Transverse colon (tissue), 4 donors: ENCODE data around the gene HMGCS1. TPM values are rescaled to one million over a fixed set of nuclear protein-coding genes. Genes with fewer than 3 reads are reported as not detected.
"Not testable (repeated sequence)": the region's sequence is repeated elsewhere in the genome, so short reads cannot be mapped to it uniquely, and the experiment has no call there.

Source experiments
- DNase-seq: peaks from one replicate; pipeline ENCODE4 v3.0.0-alpha.2; 2019
- H3K27ac ChIP-seq, 4 donors: fragments of 200-600 bp; sonication (generic); 2 replicates each; pipeline ENCODE4 v1.5.1; 2016 to 2018; ENCODE audit warnings: inconsistent platforms in 4 of 4
- H3K27me3 ChIP-seq: fragments of 200-600 bp; sonication (generic); 2 replicates; pipeline ENCODE4 v1.5.1; 2017; ENCODE audit warnings: inconsistent platforms
- H3K36me3 ChIP-seq, 4 donors: fragments of 200-600 bp; sonication (generic); 2 replicates each; pipeline ENCODE4 v1.5.1; 2017 to 2019; ENCODE audit warnings: inconsistent platforms in 4 of 4
- H3K4me1 ChIP-seq, 4 donors: fragments of 200-600 bp; sonication (generic); 2 replicates each; pipeline ENCODE4 v1.5.1; 2017 to 2020; ENCODE audit warnings: inconsistent platforms in 4 of 4
- H3K4me3 ChIP-seq, 4 donors: fragments of 200-600 bp; sonication (generic); 1 replicate in 1 of 4; 2 replicates in 3 of 4; pipeline versions ENCODE4 v1.5.1 to v1.6.1; 2017 to 2019; ENCODE audit warnings: inconsistent platforms in 4 of 4
- H3K9me3 ChIP-seq, 2 donors: fragments of 200-600 bp; sonication (generic); 2 replicates each; pipeline ENCODE4 v1.5.1; 2017 to 2019; ENCODE audit warnings: inconsistent platforms in 2 of 2
- CTCF ChIP-seq, 5 experiments: fragments of 200-600 bp in 3 of 5; fragments of 450-650 bp in 2 of 5; sonication (generic) in 3 of 5; IDR thresholded peaks; 1 replicate in 2 of 5; 2 replicates in 3 of 5; pipeline ENCODE4 v1.5.1; 2016 to 2017; ENCODE audit warnings: antibody characterized with exemption in 5 of 5, inconsistent platforms in 3 of 5, mild to moderate bottlenecking in 2 of 5, moderate library complexity in 1 of 5
- EP300 ChIP-seq: sonication (generic); formaldehyde crosslinking; IDR thresholded peaks from one replicate; pipeline ENCODE4 v1.6.1; 2017; ENCODE audit warnings: antibody characterized with exemption, low read depth
- POLR2A ChIP-seq: fragments of 450-650 bp; IDR thresholded peaks from one replicate; pipeline ENCODE4 v1.6.1; 2016; ENCODE audit warnings: antibody characterized with exemption, mild to moderate bottlenecking, moderate library complexity
- POLR2AphosphoS5 ChIP-seq, 3 donors: sonication (generic); formaldehyde crosslinking; IDR thresholded peaks; one replicate each; pipeline ENCODE4 v1.6.1; 2016; ENCODE audit warnings: antibody characterized with exemption in 3 of 3
- WGBS, 2 donors: methylation state at CpG; one replicate each; pipeline ENCODE4 v1.1.5; 2018; ENCODE audit warnings: low coverage in 1 of 2; 5-methylcytosine and 5-hydroxymethylcytosine counted together
- in situ Hi-C, 4 donors: fragments of 200-750 bp; cut with MboI; loops; one replicate each; pipeline versions ENCODE4 v1.15.0 to v1.15.1; 2017; ENCODE audit warnings: low sequenced_read_pairs in 3 of 4, low pct_ligation_motif_present in 1 of 4, low pct_unique_long_range_greater_than_20kb in 1 of 4
- intact Hi-C: fragments of 100-400 bp; cut with DNase I; formaldehyde crosslinking; loops from one replicate; pipeline ENCODE4 v1.15.1; 2023; ENCODE audit warnings: low total_unique reads
- total RNA-seq, 4 donors: library from RNA; depleted of rRNA; stranded (reverse); fragments of >200 nt; gene quantifications; one replicate each; pipeline ENCODE4 v1.1.0, GENCODE V29; 2016

HMGCS1 gene
- total RNA-seq, 4 donors from 2014 or later = 16.9 to 51.4 (median 41.8) TPM

DNA sequence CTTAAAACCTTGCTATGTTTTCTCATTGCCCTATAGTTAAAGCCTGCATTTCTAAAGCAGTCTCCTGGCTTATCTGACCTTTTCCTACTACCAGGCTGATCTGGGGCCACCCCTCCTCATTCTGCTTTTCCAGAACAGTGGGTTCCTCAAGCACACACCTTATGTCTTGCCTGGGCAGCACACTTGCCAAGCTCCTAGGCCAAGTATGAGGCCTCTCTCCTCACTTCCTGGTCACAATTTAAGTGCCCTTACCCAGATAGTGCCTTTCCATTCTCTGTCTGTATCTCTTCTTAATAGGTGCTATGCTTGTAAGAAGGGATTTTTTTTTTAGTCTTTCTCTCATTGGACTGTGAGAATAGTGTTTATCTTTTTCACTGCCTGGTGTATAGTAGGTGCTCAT lies 39.7 kb downstream of the HMGCS1 start:
- no peak overlapping the region for H3K4me3 ChIP-seq
- no peak for TF ChIP-seq CTCF (IDR thresholded peaks at IDR 0.05)
- TF ChIP-seq EP300 = no peak
- TF ChIP-seq POLR2AphosphoS5 (IDR thresholded peaks at IDR 0.05) = no peak
- no peak for TF ChIP-seq POLR2A
- no peak for DNase-seq
- H3K9me3 ChIP-seq = no peaks in the 10 kb centered on the region
- no peak overlapping the region for H3K27ac ChIP-seq
- no peaks in the 10 kb centered on the region for H3K4me1 ChIP-seq
- intact Hi-C loops (no loop called here), in situ Hi-C loops (no loop called here)
- no peaks in the 10 kb centered on the region for H3K27me3 ChIP-seq
- H3K36me3 ChIP-seq = no peaks in the 10 kb centered on the region

DNA sequence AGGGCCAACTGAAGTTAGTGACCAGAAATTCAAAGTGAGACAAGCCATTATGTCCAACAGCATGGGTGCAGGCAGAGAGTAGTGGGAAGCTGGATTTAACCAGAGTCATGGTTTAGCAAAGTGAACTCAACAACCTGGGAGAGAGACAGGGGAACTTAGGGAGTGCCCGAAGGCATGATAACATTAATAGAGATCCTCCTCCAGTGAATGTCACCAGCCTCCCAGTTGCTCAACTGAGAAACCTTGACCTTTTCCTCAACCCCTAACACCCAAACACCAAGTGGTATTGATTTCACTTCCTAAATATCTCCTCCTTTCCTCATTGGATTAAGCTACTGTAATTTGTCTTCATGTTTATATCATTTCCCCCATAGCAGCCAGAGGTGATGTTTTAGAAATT lies 42.6 kb downstream of the HMGCS1 start:
- Histone ChIP-seq H3K27ac (no peak overlapping the region), H3K4me1 (no peaks in the 10 kb centered on the region), H3K9me3 (no peaks in the 10 kb centered on the region), H3K27me3 (no peaks in the 10 kb centered on the region), H3K4me3 (no peak overlapping the region), H3K36me3 (no peaks in the 10 kb centered on the region)
- intact Hi-C loops (loop anchor here (1.0 kb wide), 1 partner anchor 14 kb away; no protein-coding TSS in a partner anchor), in situ Hi-C loops (no loop called here)
- WGBS, 2 donors = 90% methylated on average over 1 of the region's 1 CpG; no CpG with 5 or more reads in 1 of the 2 donors
- TF ChIP-seq EP300 (no peak), POLR2AphosphoS5 (IDR thresholded peaks at IDR 0.05) (no peak), CTCF (IDR thresholded peaks at IDR 0.05) (no peak), POLR2A (no peak)
- DNase-seq = no peak

GRCh38 chr5:43268188-43268820 lies 44.9 kb downstream of the HMGCS1 start:
- Histone ChIP-seq H3K4me1 (no peaks in the 10 kb centered on the region), H3K27ac (no peak overlapping the region), H3K9me3 (no peaks in the 10 kb centered on the region), H3K36me3 (no peaks in the 10 kb centered on the region), H3K4me3 (no peak overlapping the region), H3K27me3 (no peaks in the 10 kb centered on the region)
- 60 to 90% methylated on average over 1 of the region's 1 CpG for WGBS, 2 donors
- intact Hi-C loops (no loop called here), in situ Hi-C loops (no loop called here)
- TF ChIP-seq CTCF (IDR thresholded peaks at IDR 0.05) (no peak), EP300 (no peak), POLR2A (no peak), POLR2AphosphoS5 (IDR thresholded peaks at IDR 0.05) (no peak)
- no peak for DNase-seq

- H3K27ac ChIP-seq, H3K9me3 ChIP-seq, H3K36me3 ChIP-seq, H3K4me1 ChIP-seq, H3K27me3 ChIP-seq, DNase-seq, in situ Hi-C loops, intact Hi-C loops, H3K4me3 ChIP-seq: not testable (repeated sequence)
- 80 to 86% methylated on average over 1 to 2 of the region's 2 CpGs for WGBS, 2 donors
These were observed 50.9 kb downstream of the HMGCS1 start for GRCh38 chr5:43262269-43262668.

GRCh38 chr5:43258116-43258515 lies 55.1 kb downstream of the HMGCS1 start:
- no peak for DNase-seq
- in situ Hi-C loops = no loop called here
- Histone ChIP-seq H3K9me3 (no peaks in the 10 kb centered on the region), H3K27me3 (no peaks in the 10 kb centered on the region), H3K27ac (no peak overlapping the region), H3K4me1 (no peaks in the 10 kb centered on the region), H3K36me3 (no peaks in the 10 kb centered on the region), H3K4me3 (no peak overlapping the region)
- 67 to 89% methylated on average over 1 of the region's 1 CpG for WGBS, 2 donors
- intact Hi-C loops = no loop called here
- TF ChIP-seq EP300 (no peak), CTCF (IDR thresholded peaks at IDR 0.05) (no peak), POLR2AphosphoS5 (IDR thresholded peaks at IDR 0.05) (no peak), POLR2A (no peak)
